ENCODE measurements around the gene ADAMTS15. TPM values are rescaled to one million over a fixed set of nuclear protein-coding genes. Genes with fewer than 3 reads are reported as not detected.

ADAMTS15 gene
- total RNA-seq, 1 donor from 2014 or later, result 13.8 TPM

DNA sequence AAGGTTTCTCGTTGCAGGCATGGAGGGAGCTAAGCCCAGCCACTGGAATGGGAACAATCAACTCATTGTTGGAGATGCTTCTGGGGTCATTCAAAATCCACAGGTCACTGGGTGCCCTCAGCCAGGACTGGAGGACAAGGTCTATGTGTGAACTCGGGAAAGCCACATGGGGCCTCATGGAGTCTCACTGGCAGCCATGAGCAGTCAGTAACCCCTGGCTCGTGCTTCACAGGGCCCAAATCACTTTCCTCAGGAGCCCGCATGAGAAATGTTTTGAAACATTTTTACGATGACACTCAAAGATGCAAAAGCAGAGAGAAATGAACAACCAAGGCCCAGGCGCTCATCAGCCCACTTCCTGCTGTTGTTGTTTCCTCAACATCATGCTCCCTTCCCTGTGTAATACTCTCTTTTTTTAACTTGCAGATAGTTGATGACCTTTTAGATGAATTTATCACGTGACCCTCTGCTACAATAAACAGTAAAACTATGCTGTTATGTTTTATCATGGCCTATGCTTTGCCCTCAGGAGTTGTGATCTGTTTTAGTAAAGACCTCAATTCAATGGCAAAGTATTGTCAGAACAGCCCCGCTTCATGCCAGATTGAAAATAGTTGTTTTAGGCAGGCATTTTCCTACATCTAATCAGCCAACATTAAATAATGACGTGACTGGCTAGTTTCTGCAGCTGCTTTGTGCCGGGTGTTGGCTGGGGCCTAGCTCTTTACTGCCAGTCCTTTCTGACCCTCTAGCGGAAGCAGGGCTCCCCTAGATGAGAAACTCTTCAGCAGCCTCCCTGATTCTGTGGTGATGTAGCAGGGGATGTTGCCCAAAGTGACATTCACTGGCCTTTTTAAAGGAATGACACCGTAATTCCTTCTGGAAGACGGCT, 39.7 kb downstream of the ADAMTS15 start:
- FAIRE-seq (no peak), DNase-seq (ENCODE audit: low read depth) (no peak)
- no peaks in the 10 kb centered on the region for H3K9me3 ChIP-seq (ENCODE audit: insufficient read depth, low read depth, low read length)
- H3K27me3 Mint-ChIP-seq (ENCODE audit: low read depth, unreplicated experiment), result peaks cover 5% of the 10 kb centered on the region
- peaks cover 6% of the 10 kb centered on the region for H3K9me3 Mint-ChIP-seq (ENCODE audit: unreplicated experiment)
- no peaks in the 10 kb centered on the region for H3K79me2 ChIP-seq (ENCODE audit: insufficient read depth, low read length)
- peaks cover 4% of the 10 kb centered on the region for H3K36me3 Mint-ChIP-seq (ENCODE audit: low read depth, unreplicated experiment)
- no peak for TF ChIP-seq EZH2 (IDR thresholded peaks at IDR 0.05; ENCODE audit: insufficient read depth, low read length)
- TF ChIP-seq, protein P1, sequence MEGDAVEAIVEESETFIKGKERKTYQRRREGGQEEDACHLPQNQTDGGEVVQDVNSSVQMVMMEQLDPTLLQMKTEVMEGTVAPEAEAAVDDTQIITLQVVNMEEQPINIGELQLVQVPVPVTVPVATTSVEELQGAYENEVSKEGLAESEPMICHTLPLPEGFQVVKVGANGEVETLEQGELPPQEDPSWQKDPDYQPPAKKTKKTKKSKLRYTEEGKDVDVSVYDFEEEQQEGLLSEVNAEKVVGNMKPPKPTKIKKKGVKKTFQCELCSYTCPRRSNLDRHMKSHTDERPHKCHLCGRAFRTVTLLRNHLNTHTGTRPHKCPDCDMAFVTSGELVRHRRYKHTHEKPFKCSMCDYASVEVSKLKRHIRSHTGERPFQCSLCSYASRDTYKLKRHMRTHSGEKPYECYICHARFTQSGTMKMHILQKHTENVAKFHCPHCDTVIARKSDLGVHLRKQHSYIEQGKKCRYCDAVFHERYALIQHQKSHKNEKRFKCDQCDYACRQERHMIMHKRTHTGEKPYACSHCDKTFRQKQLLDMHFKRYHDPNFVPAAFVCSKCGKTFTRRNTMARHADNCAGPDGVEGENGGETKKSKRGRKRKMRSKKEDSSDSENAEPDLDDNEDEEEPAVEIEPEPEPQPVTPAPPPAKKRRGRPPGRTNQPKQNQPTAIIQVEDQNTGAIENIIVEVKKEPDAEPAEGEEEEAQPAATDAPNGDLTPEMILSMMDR (IDR thresholded peaks at IDR 0.05; ENCODE audit: insufficient read depth, low read depth, low read length), result no peak
- H3K9ac ChIP-seq (ENCODE audit: low read length), result no peak overlapping the region
- H2AFZ ChIP-seq (ENCODE audit: low read depth, low read length), result no peak overlapping the region
- no peak overlapping the region for H3K4me3 ChIP-seq (ENCODE audit: insufficient read depth, low read depth, low read length)
- no peaks in the 10 kb centered on the region for H3K4me1 ChIP-seq (ENCODE audit: insufficient read depth, low read length)
- no peaks in the 10 kb centered on the region for H3K4me1 Mint-ChIP-seq (ENCODE audit: low read depth, unreplicated experiment)
- H3K27ac Mint-ChIP-seq (ENCODE audit: unreplicated experiment), result no peak overlapping the region
- no peak overlapping the region for H3K27ac ChIP-seq (ENCODE audit: low read depth, low read length)
- no peaks in the 10 kb centered on the region for H3K27me3 ChIP-seq (ENCODE audit: insufficient read depth, low read length)
- no peaks in the 10 kb centered on the region for H4K20me1 ChIP-seq (ENCODE audit: insufficient read depth, low read length)
- no peaks in the 10 kb centered on the region for H3K36me3 ChIP-seq (ENCODE audit: insufficient read depth, low read length)
- H3K4me3 Mint-ChIP-seq (ENCODE audit: unreplicated experiment), result no peak overlapping the region
- no peak overlapping the region for H3K4me2 ChIP-seq (ENCODE audit: low read length)

DNA sequence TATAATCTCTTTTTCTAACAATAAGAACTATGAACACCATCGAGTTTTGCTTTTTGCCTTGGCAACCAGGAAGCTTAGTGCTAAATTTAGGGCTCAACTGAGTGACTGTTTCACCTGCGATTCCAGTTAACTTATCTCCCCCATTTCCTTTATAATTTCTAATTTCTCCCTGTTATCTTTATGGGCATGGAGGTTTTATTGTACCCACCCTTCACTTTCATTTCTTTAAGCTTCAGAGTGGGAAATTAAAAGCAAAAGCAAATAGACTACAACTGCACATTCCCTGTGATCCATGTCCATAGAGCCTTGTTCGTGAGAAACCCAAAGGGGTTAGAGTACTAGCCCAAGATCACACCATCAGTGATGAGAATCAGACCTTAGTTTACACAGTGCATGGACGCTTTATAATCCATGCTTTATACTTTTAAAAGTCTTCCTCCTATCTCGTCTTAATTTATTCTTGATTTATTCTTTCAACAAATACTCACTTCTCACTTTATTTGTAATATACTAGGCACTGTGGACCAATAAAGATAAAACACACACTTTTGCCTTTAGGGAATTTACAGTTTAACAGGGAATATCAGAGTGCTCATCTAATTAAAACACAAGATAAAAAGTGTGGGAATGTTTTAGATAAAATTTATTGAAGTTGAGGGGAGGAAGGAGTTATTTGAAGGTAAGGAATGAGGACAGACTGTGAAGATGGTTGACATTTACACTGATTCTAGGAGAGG, 40.6 kb downstream of the ADAMTS15 start:
- no peaks in the 10 kb centered on the region for H3K4me1 ChIP-seq (ENCODE audit: insufficient read depth, low read length)
- DNase-seq (ENCODE audit: low read depth), result no peak
- TF ChIP-seq, protein P1 (IDR thresholded peaks at IDR 0.05; ENCODE audit: insufficient read depth, low read depth, low read length), result no peak
- no peak for TF ChIP-seq EZH2 (IDR thresholded peaks at IDR 0.05; ENCODE audit: insufficient read depth, low read length)
- H3K27me3 Mint-ChIP-seq (ENCODE audit: low read depth, unreplicated experiment), result peaks cover 5% of the 10 kb centered on the region
- no peak overlapping the region for H3K4me3 ChIP-seq (ENCODE audit: insufficient read depth, low read depth, low read length)
- H3K9me3 ChIP-seq (ENCODE audit: insufficient read depth, low read depth, low read length), result no peaks in the 10 kb centered on the region
- peaks cover 5% of the 10 kb centered on the region for H3K9me3 Mint-ChIP-seq (ENCODE audit: unreplicated experiment)
- no peak overlapping the region for H3K27ac Mint-ChIP-seq (ENCODE audit: unreplicated experiment)
- no peaks in the 10 kb centered on the region for H3K36me3 ChIP-seq (ENCODE audit: insufficient read depth, low read length)
- no peaks in the 10 kb centered on the region for H3K79me2 ChIP-seq (ENCODE audit: insufficient read depth, low read length)
- no peaks in the 10 kb centered on the region for H3K4me1 Mint-ChIP-seq (ENCODE audit: low read depth, unreplicated experiment)
- H2AFZ ChIP-seq (ENCODE audit: low read depth, low read length), result no peak overlapping the region
- H3K4me3 Mint-ChIP-seq (ENCODE audit: unreplicated experiment), result no peak overlapping the region
- no peak for FAIRE-seq
- H3K4me2 ChIP-seq (ENCODE audit: low read length), result no peak overlapping the region
- no peak overlapping the region for H3K27ac ChIP-seq (ENCODE audit: low read depth, low read length)
- H3K9ac ChIP-seq (ENCODE audit: low read length), result no peak overlapping the region
- H3K36me3 Mint-ChIP-seq (ENCODE audit: low read depth, unreplicated experiment), result peaks cover 4% of the 10 kb centered on the region
- no peaks in the 10 kb centered on the region for H3K27me3 ChIP-seq (ENCODE audit: insufficient read depth, low read length)
- no peaks in the 10 kb centered on the region for H4K20me1 ChIP-seq (ENCODE audit: insufficient read depth, low read length)
